AG08396 (cell line): ENCODE results near the gene HSPG2.
"Not testable (repeated sequence)": the region's sequence is repeated elsewhere in the genome, so short reads cannot be mapped to it uniquely, and the experiment has no call there.

ENCODE experiments used
- DNase-seq: peaks from one replicate; pipeline ENCODE4 v3.0.0; 2012; ENCODE audit warnings: low spot score, mixed read lengths

HSPG2 gene

GRCh38 chr1:21912038-21912758 is 24.9 kb downstream of the HSPG2 start:
- no peak for DNase-seq

- no peak for DNase-seq
Observed at GRCh38 chr1:21911205-21912001, 25.7 kb downstream of the HSPG2 start.

GRCh38 chr1:21910558-21911204 is 26.4 kb downstream of the HSPG2 start:
- DNase-seq: no peak

GRCh38 chr1:21909787-21910503 is 27.2 kb downstream of the HSPG2 start:
- DNase-seq: peak; percentile 44

GRCh38 chr1:21909286-21909759 is 27.8 kb downstream of the HSPG2 start:
- peak; percentile 61 for DNase-seq

GRCh38 chr1:21907737-21908534 is 29.2 kb downstream of the HSPG2 start:
- not testable (repeated sequence) for DNase-seq

GRCh38 chr1:21907079-21907418 is 30.1 kb downstream of the HSPG2 start:
- DNase-seq: no peak

GRCh38 chr1:21906173-21907078 is 30.7 kb downstream of the HSPG2 start:
- DNase-seq: no peak

GRCh38 chr1:21904704-21905520 is 32.2 kb downstream of the HSPG2 start:
- peak; percentile 64 for DNase-seq

- DNase-seq: no peak
Observed at GRCh38 chr1:21904454-21904703, 32.7 kb downstream of the HSPG2 start.

- no peak for DNase-seq
Observed at GRCh38 chr1:21903638-21904453, 33.3 kb downstream of the HSPG2 start.

GRCh38 chr1:21902026-21903012 is 34.8 kb downstream of the HSPG2 start:
- no peak for DNase-seq

GRCh38 chr1:21901473-21901847 is 35.6 kb downstream of the HSPG2 start:
- peak; percentile 88 for DNase-seq

GRCh38 chr1:21900766-21901472 is 36.2 kb downstream of the HSPG2 start:
- no peak for DNase-seq

- no peak for DNase-seq
Observed at GRCh38 chr1:21899987-21900386, 37.1 kb downstream of the HSPG2 start.

GRCh38 chr1:21899267-21899810 is 37.8 kb downstream of the HSPG2 start:
- DNase-seq: no peak
